SK-N-SH (cell line): ENCODE results near the gene TPSG1.

Experiments
- CHD2 ChIP-seq: fragments of 150-350 bp; IDR thresholded peaks from 2 replicates; pipeline ENCODE4 v1.6.1; 2018; ENCODE audit warnings: low read length; ENCODE audit not compliant: partially characterized antibody
- EP300 ChIP-seq, 2 experiments: IDR thresholded peaks; 2 replicates each; pipeline versions ENCODE4 v1.4.0 to v1.6.1; 2012; ENCODE audit warnings: borderline replicate concordance in 1 of 2, low read depth in 1 of 2, low read length in 1 of 2
- EZH2phosphoT487 ChIP-seq: fragments of 200-600 bp; sonication (generic); IDR thresholded peaks from 2 replicates; pipeline ENCODE4 v1.6.1; 2017; ENCODE audit warnings: low read depth, mixed run types, mild to moderate bottlenecking, antibody characterized with exemption, moderate library complexity, borderline replicate concordance
- FOXM1 ChIP-seq: IDR thresholded peaks from 2 replicates; pipeline ENCODE4 v1.4.0; 2012; ENCODE audit warnings: low read depth, mild to moderate bottlenecking
- GATA2 ChIP-seq: sonication (generic); formaldehyde crosslinking; IDR thresholded peaks from 2 replicates; pipeline ENCODE4 v1.5.0; 2020; ENCODE audit warnings: mild to moderate bottlenecking, missing genetic modification reagents
- POLR2AphosphoS5 ChIP-seq: IDR thresholded peaks from 2 replicates; pipeline ENCODE4 v1.6.1; 2012; ENCODE audit warnings: low read depth, low read length
- RCOR1 ChIP-seq: fragments of 150-350 bp; IDR thresholded peaks from 2 replicates; pipeline ENCODE4 v1.6.1; 2017; ENCODE audit warnings: antibody characterized with exemption, low read length
- TAF1 ChIP-seq: IDR thresholded peaks from 2 replicates; pipeline ENCODE4 v1.6.1; 2012; ENCODE audit warnings: low read depth, mild to moderate bottlenecking, low read length, moderate library complexity, borderline replicate concordance
- YY1 ChIP-seq: IDR thresholded peaks from 2 replicates; pipeline ENCODE4 v1.4.0; 2012; ENCODE audit warnings: low read depth, mild to moderate bottlenecking
- TF ChIP-seq, protein P1 (sequence below): IDR thresholded peaks from 2 replicates; pipeline ENCODE4 v1.4.0; 2012; ENCODE audit warnings: low read depth, borderline replicate concordance
- TF ChIP-seq, protein P2 (sequence below): IDR thresholded peaks from 2 replicates; pipeline ENCODE4 v1.4.0; 2012; ENCODE audit warnings: low read depth
- TF ChIP-seq, protein P3 (sequence below): fragments of 200-600 bp; sonication (generic); IDR thresholded peaks from 2 replicates; pipeline ENCODE4 v1.6.1; 2017; ENCODE audit warnings: antibody characterized with exemption, mild to moderate bottlenecking, moderate library complexity
- TF ChIP-seq, protein P4 (sequence below): fragments of 150-350 bp; IDR thresholded peaks from 2 replicates; pipeline ENCODE4 v1.6.1; 2017; ENCODE audit warnings: antibody characterized with exemption, low read length, low read depth, borderline replicate concordance

DNA sequence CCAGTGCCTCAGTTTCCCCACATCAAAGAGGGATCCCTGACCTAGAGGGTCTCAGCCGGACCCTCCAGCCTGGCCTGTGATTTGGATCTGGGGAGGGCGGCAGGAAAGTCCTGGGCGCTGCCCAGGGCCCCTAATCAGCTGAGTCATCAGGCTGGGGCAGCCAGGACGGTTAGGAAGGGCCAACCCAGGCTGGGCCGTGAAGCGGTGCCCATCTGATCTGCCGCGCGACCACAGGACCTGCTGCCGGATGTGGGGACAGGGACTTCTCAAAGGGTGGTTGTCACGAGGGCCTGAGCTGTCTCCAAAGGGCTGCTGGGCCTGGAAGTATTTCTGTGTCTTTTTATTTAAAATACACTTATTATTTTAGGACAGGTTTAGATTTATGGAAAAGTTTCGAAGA, 19.8 kb upstream of the TPSG1 start:
- no peak for TF ChIP-seq GATA2 (CRISPR knock-in tag)
- TF ChIP-seq, protein P1, sequence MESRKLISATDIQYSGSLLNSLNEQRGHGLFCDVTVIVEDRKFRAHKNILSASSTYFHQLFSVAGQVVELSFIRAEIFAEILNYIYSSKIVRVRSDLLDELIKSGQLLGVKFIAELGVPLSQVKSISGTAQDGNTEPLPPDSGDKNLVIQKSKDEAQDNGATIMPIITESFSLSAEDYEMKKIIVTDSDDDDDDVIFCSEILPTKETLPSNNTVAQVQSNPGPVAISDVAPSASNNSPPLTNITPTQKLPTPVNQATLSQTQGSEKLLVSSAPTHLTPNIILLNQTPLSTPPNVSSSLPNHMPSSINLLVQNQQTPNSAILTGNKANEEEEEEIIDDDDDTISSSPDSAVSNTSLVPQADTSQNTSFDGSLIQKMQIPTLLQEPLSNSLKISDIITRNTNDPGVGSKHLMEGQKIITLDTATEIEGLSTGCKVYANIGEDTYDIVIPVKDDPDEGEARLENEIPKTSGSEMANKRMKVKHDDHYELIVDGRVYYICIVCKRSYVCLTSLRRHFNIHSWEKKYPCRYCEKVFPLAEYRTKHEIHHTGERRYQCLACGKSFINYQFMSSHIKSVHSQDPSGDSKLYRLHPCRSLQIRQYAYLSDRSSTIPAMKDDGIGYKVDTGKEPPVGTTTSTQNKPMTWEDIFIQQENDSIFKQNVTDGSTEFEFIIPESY = no peak
- no peak for TF ChIP-seq YY1
- no peak for TF ChIP-seq POLR2AphosphoS5
- TF ChIP-seq, protein P2, sequence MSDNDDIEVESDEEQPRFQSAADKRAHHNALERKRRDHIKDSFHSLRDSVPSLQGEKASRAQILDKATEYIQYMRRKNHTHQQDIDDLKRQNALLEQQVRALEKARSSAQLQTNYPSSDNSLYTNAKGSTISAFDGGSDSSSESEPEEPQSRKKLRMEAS = no peak
- no peak for TF ChIP-seq EP300 (IDR thresholded peaks at IDR 0.05; ENCODE audit: borderline replicate concordance in 1 of 2, low read depth in 1 of 2, low read length in 1 of 2)
- no peak for TF ChIP-seq TAF1
- TF ChIP-seq, protein P3, sequence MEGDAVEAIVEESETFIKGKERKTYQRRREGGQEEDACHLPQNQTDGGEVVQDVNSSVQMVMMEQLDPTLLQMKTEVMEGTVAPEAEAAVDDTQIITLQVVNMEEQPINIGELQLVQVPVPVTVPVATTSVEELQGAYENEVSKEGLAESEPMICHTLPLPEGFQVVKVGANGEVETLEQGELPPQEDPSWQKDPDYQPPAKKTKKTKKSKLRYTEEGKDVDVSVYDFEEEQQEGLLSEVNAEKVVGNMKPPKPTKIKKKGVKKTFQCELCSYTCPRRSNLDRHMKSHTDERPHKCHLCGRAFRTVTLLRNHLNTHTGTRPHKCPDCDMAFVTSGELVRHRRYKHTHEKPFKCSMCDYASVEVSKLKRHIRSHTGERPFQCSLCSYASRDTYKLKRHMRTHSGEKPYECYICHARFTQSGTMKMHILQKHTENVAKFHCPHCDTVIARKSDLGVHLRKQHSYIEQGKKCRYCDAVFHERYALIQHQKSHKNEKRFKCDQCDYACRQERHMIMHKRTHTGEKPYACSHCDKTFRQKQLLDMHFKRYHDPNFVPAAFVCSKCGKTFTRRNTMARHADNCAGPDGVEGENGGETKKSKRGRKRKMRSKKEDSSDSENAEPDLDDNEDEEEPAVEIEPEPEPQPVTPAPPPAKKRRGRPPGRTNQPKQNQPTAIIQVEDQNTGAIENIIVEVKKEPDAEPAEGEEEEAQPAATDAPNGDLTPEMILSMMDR = no peak
- TF ChIP-seq CHD2 = no peak
- TF ChIP-seq, protein P4, sequence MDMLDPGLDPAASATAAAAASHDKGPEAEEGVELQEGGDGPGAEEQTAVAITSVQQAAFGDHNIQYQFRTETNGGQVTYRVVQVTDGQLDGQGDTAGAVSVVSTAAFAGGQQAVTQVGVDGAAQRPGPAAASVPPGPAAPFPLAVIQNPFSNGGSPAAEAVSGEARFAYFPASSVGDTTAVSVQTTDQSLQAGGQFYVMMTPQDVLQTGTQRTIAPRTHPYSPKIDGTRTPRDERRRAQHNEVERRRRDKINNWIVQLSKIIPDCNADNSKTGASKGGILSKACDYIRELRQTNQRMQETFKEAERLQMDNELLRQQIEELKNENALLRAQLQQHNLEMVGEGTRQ = no peak
- TF ChIP-seq FOXM1 = no peak
- TF ChIP-seq EZH2phosphoT487 = no peak
- no peak for TF ChIP-seq RCOR1
